HG02943 (cell line): ENCODE results near the gene PIP4P1.

Experiments used
- ATAC-seq: cut with Tn5 transposase; IDR thresholded peaks from one replicate; pipeline ENCODE4 v1.9.1; 2021; ENCODE audit warnings: mild to moderate bottlenecking, low read depth, moderate library complexity; ENCODE audit not compliant: unreplicated experiment

PIP4P1 gene

DNA sequence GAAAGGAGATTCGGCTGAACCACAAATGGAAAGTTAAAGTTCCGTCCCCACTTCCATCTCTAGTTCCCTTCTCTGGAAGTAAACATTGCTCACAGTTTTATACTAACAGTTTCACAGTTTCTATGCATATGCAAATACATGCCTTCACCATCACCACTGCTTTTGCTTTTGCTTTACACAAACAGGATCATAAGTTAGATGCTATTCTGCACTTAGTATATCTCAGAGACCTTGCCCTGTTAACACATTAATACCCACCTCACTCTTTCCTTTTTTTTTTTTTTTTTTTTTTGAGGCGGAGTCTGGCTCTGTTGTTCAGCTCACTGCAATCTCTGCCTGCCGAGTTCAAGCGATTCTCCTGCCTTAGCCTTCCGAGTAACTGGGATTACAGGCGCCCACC lies 48.8 kb downstream of the PIP4P1 start:
- peak; percentile 62 for ATAC-seq

DNA sequence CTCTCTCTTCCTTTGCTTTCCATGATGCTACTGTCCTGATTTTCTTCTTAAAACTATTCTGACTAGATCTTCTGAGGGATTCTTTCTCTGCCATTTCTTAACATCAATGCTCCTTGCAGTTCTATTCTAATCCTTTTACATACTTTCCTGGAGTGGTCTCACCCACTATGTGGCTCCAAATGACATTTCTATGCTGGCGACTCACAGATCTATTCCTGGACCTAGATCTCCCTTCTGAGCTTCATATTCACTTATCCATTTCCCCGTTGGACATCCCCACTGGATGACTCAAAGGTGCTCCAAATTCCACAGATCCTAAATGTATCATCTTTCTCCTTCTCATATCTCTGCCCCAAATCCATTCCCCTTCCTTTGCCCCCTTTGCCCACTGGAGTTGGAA lies 52.0 kb downstream of the PIP4P1 start:
- ATAC-seq = no peak
